Epithelial cell of alveolus of lung (primary cell): Measurements from ENCODE around the gene OSBP2. TPM values are rescaled to one million over a fixed set of nuclear protein-coding genes. Genes with fewer than 3 reads are reported as not detected.

Source experiments
- total RNA-seq: library from RNA; depleted of rRNA; stranded (reverse); fragments of >200 nt; gene quantifications from 2 replicates; pipeline ENCODE4 v1.2.1, GENCODE V29; 2015

The OSBP2 gene, protein sequence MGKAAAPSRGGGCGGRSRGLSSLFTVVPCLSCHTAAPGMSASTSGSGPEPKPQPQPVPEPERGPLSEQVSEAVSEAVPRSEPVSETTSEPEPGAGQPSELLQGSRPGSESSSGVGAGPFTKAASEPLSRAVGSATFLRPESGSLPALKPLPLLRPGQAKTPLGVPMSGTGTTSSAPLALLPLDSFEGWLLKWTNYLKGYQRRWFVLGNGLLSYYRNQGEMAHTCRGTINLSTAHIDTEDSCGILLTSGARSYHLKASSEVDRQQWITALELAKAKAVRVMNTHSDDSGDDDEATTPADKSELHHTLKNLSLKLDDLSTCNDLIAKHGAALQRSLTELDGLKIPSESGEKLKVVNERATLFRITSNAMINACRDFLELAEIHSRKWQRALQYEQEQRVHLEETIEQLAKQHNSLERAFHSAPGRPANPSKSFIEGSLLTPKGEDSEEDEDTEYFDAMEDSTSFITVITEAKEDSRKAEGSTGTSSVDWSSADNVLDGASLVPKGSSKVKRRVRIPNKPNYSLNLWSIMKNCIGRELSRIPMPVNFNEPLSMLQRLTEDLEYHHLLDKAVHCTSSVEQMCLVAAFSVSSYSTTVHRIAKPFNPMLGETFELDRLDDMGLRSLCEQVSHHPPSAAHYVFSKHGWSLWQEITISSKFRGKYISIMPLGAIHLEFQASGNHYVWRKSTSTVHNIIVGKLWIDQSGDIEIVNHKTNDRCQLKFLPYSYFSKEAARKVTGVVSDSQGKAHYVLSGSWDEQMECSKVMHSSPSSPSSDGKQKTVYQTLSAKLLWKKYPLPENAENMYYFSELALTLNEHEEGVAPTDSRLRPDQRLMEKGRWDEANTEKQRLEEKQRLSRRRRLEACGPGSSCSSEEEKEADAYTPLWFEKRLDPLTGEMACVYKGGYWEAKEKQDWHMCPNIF
- total RNA-seq: 0.16 and 0.78 TPM in 2 replicates

DNA sequence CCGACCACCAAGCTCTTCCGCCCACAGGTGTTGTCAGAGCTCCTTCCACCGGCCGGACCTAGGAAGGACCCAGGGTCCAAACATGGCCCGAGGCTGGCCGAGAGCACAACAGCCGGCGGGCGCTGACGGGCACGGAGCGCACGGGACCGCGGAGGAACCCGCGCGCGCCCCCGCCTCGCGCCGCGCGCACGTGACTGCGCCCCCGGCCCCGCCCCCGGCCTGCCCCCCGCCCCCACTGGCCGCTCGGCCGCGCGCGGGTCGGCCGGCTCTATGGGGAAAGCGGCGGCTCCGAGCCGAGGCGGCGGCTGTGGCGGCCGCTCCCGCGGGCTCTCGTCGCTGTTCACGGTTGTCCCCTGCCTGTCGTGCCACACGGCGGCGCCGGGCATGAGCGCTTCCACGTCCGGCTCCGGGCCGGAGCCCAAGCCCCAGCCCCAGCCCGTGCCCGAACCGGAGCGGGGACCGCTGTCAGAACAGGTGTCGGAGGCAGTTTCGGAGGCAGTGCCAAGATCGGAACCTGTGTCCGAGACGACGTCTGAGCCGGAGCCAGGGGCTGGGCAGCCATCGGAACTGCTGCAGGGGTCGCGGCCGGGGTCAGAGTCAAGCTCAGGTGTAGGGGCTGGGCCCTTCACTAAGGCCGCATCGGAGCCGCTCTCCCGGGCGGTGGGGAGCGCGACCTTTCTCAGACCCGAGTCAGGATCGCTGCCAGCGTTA is at the start of gene OSBP2:
TSS of gene OSBP2 (plus strand) at position 235 of the 711 bp plus-strand sequence. CDS start at position 271, 36 bp downstream.

DNA sequence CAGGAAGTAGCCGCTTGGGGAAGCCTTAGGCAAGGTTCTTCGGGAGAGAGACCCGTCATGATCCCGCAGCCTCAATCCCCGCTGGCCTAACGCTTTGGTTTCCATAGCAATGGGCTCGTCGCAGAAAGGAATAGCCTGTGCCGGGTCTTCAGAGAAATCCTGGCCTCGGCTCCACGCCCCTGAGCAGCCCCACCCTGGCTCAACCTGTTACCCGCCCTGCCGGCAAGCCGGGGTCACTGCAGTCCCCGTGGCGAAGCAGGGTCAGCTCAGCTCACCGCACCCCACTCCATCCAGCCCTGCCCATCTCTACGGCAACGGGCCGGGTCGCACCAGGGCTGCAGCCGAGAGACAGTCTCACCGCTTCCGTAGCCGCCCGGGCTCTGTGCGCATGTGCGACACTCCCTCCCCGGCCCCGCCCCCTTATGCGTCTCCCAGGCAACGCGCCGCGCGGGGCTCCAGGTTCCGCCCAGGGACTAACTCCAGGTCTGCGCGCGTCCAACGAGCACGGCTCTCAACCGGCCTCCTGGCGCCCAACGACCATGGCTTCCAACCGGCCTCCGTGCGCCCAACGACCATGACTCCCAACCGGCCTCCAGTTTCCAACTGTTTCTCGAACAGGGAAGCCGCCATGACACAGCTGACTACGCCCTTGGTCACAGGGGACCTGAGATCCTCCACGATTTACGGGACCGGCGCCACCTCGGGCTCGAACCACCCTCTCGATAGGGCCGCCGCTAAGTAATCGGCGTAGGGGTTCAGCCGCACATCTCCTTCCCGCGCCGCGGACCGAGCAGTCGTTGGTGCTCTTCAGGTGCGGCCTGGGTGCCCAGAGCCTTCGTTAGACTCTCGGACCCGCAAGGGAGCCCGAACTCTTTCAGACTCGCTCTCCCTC is 26.9 kb upstream of the OSBP2 start, which contains the start of gene DUSP18:
TSS of gene DUSP18 (minus strand) at position 382 of the 892 bp plus-strand sequence. CDS start 3,872 bp downstream, outside the sequence.

Other genes with a start within 250 kb of the OSBP2 start
- not detected in 2 replicates for gene SEC14L3, start 222.9 kb upstream of the OSBP2 start, total RNA-seq
- not detected in 2 replicates for gene SEC14L4, start 189.2 kb upstream of the OSBP2 start, total RNA-seq
- gene SEC14L6, start 148.1 kb upstream of the OSBP2 start, total RNA-seq: not detected in 2 replicates
- not detected in 2 replicates for gene GAL3ST1, start 120.2 kb upstream of the OSBP2 start, total RNA-seq
- 62.1 and 67.6 TPM in 2 replicates for gene PES1, start 103.0 kb upstream of the OSBP2 start, total RNA-seq
- 23.3 and 35.7 TPM in 2 replicates for gene TCN2, start 87.7 kb upstream of the OSBP2 start, total RNA-seq
- gene SLC35E4, start 59.1 kb upstream of the OSBP2 start, total RNA-seq: 13.1 and 14.9 TPM in 2 replicates
- 5.4 and 7.1 TPM in 2 replicates for gene DUSP18, start 27.0 kb upstream of the OSBP2 start, total RNA-seq